Fibroblast of lung (primary cell): ENCODE results near the gene NOS3. TPM values are rescaled to one million over a fixed set of nuclear protein-coding genes. Genes with fewer than 3 reads are reported as not detected.

Source experiments
- DNase-seq, 2 donors: peaks; one replicate each; pipeline versions ENCODE4 v3.0.0 to v3.0.0-alpha.2; 2010; ENCODE audit warnings: low read depth in 2 of 2
- H2AFZ ChIP-seq: 2 replicates; pipeline ENCODE4 v1.5.1; 2012; ENCODE audit warnings: low read length, control low read depth, inconsistent platforms
- H3K27ac ChIP-seq: 2 replicates; pipeline ENCODE4 v1.5.1; 2011; ENCODE audit warnings: low read length, control low read depth; ENCODE audit not compliant: insufficient read depth
- H3K27me3 ChIP-seq: 2 replicates; pipeline ENCODE4 v1.5.1; 2011; ENCODE audit warnings: mild to moderate bottlenecking, low read length; ENCODE audit not compliant: control insufficient read depth, insufficient read depth
- H3K36me3 ChIP-seq: 2 replicates; pipeline ENCODE4 v1.5.1; 2011; ENCODE audit warnings: low read length; ENCODE audit not compliant: control insufficient read depth, insufficient read depth
- H3K4me1 ChIP-seq: 2 replicates; pipeline ENCODE4 v1.5.1; 2011; ENCODE audit warnings: low read length; ENCODE audit not compliant: control insufficient read depth, insufficient read depth; ENCODE audit errors: extremely low read depth
- H3K4me2 ChIP-seq: 2 replicates; pipeline ENCODE4 v1.5.1; 2011; ENCODE audit warnings: low read length, control low read depth; ENCODE audit not compliant: insufficient read depth; ENCODE audit errors: extremely low read depth
- H3K4me3 ChIP-seq, 4 experiments: fragments of 200-600 bp in 1 of 4; sonication (generic) in 1 of 4; replicated peaks in 1 of 4; 2 replicates each; pipeline ENCODE4 v1.5.1; 2011 to 2016; ENCODE audit warnings: low read length in 4 of 4, low read depth in 3 of 4, mild to moderate bottlenecking in 3 of 4, control low read depth in 2 of 4, inconsistent platforms in 1 of 4, mixed read lengths in 1 of 4; ENCODE audit not compliant: insufficient read depth in 1 of 4; ENCODE audit errors: control extremely low read depth in 1 of 4
- H3K79me2 ChIP-seq: 2 replicates; pipeline ENCODE4 v1.5.1; 2012; ENCODE audit warnings: mild to moderate bottlenecking, low read length, inconsistent platforms; ENCODE audit not compliant: control insufficient read depth, insufficient read depth
- H3K9ac ChIP-seq: 2 replicates; pipeline ENCODE4 v1.5.1; 2011; ENCODE audit warnings: mild to moderate bottlenecking, low read length, control low read depth; ENCODE audit not compliant: insufficient read depth
- H3K9me3 ChIP-seq: 2 replicates; pipeline ENCODE4 v1.5.1; 2012; ENCODE audit warnings: low read depth, low read length; ENCODE audit not compliant: control insufficient read depth, insufficient read depth
- H4K20me1 ChIP-seq: 2 replicates; pipeline ENCODE4 v1.5.1; 2011; ENCODE audit warnings: low read length; ENCODE audit not compliant: control insufficient read depth, insufficient read depth; ENCODE audit errors: extremely low read depth
- CTCF ChIP-seq, 2 donors: IDR thresholded peaks in 1 of 2; conservative IDR thresholded peaks in 1 of 2; 1 replicate in 1 of 2; 2 replicates in 1 of 2; pipeline ENCODE4 v1.5.1; 2011 to 2012; ENCODE audit warnings: low read length in 2 of 2, control low read depth in 1 of 2, inconsistent platforms in 1 of 2, low read depth in 1 of 2, mild to moderate bottlenecking in 1 of 2
- EZH2 ChIP-seq: IDR thresholded peaks from 2 replicates; pipeline ENCODE4 v1.5.1; 2012; ENCODE audit warnings: low read length, control low read depth, mild to moderate bottlenecking; ENCODE audit errors: missing control alignments
- polyA plus RNA-seq, 2 donors: library from polyadenylated mRNA; depleted of rRNA in 1 of 2; stranded (reverse) in 1 of 2; unstranded in 1 of 2; fragments of >200 nt; gene quantifications; 2 replicates each; pipeline ENCODE4 v1.2.1, GENCODE V29; 2011 to 2012; ENCODE audit warnings: missing spikeins in 1 of 2
- total RNA-seq: library from RNA; depleted of rRNA; stranded (reverse); fragments of >200 nt; gene quantifications from 2 replicates; pipeline ENCODE4 v1.2.1, GENCODE V29; 2014

Gene NOS3
- total and polyA plus RNA-seq, 2 donors (not counting 1 experiment from before 2014, with no cell fraction given) = 0.12 to 0.50 TPM

GRCh38 chr7:150966002-150966401 lies 24.8 kb upstream of the NOS3 start:
- no peak for DNase-seq
- peaks cover 20% of the 10 kb centered on the region for H3K27me3 ChIP-seq

GRCh38 chr7:150967349-150967748 lies 23.5 kb upstream of the NOS3 start:
- Histone ChIP-seq H3K4me2 (no peak overlapping the region), H3K27ac (no peak overlapping the region), H3K36me3 (no peaks in the 10 kb centered on the region), H4K20me1 (no peaks in the 10 kb centered on the region), H3K27me3 (peaks cover 34% of the 10 kb centered on the region), H3K9me3 (no peaks in the 10 kb centered on the region), H2AFZ (no peak overlapping the region), H3K4me3 (no peak overlapping the region), H3K79me2 (no peaks in the 10 kb centered on the region), H3K9ac (no peak overlapping the region), H3K4me1 (peaks cover 2% of the 10 kb centered on the region)
- TF ChIP-seq EZH2 = no peak
- TF ChIP-seq CTCF (conservative IDR thresholded peaks at IDR 0.05 in 1 of 2, IDR thresholded peaks at IDR 0.05 in 1 of 2; ENCODE audit: low read depth in 1 of 2, low read length in 2 of 2) = no peak
- no peak for DNase-seq

More at GRCh38 chr7:150966002-150966401, 24.8 kb upstream of the NOS3 start:
- no peak overlapping the region for H3K27ac ChIP-seq
- no peak overlapping the region for H3K4me3 ChIP-seq
- H3K36me3 ChIP-seq = no peaks in the 10 kb centered on the region
- no peak overlapping the region for H3K4me2 ChIP-seq
- no peaks in the 10 kb centered on the region for H4K20me1 ChIP-seq
- H3K79me2 ChIP-seq = no peaks in the 10 kb centered on the region
- TF ChIP-seq CTCF (conservative IDR thresholded peaks at IDR 0.05 in 1 of 2, IDR thresholded peaks at IDR 0.05 in 1 of 2; ENCODE audit: low read depth in 1 of 2, low read length in 2 of 2) = peak in 1 of 2 donors; percentile 19
- TF ChIP-seq EZH2 = no peak
- no peak overlapping the region for H3K9ac ChIP-seq
- H3K4me1 ChIP-seq = peaks cover 3% of the 10 kb centered on the region
- H2AFZ ChIP-seq = no peak overlapping the region
- no peaks in the 10 kb centered on the region for H3K9me3 ChIP-seq

GRCh38 chr7:150968056-150968733 lies 22.6 kb upstream of the NOS3 start:
- Histone ChIP-seq H3K27me3 (peaks cover 37% of the 10 kb centered on the region), H3K27ac (no peak overlapping the region)
- DNase-seq = no peak

More at GRCh38 chr7:150968056-150968733, 22.6 kb upstream of the NOS3 start:
- TF ChIP-seq CTCF (conservative IDR thresholded peaks at IDR 0.05 in 1 of 2, IDR thresholded peaks at IDR 0.05 in 1 of 2; ENCODE audit: low read depth in 1 of 2, low read length in 2 of 2) (no peak), EZH2 (no peak)
- no peaks in the 10 kb centered on the region for H3K9me3 ChIP-seq
- no peaks in the 10 kb centered on the region for H3K4me1 ChIP-seq
- H3K4me3 ChIP-seq = no peak overlapping the region
- H3K79me2 ChIP-seq = no peaks in the 10 kb centered on the region
- no peak overlapping the region for H3K9ac ChIP-seq
- no peak overlapping the region for H3K4me2 ChIP-seq
- H4K20me1 ChIP-seq = no peaks in the 10 kb centered on the region
- no peak overlapping the region for H2AFZ ChIP-seq
- H3K36me3 ChIP-seq = no peaks in the 10 kb centered on the region
